ENCODE data around the gene HMBS.
A peak's percentile ranks its signal among the peaks of the same experiment; 100 is the strongest.
"Not testable (repeated sequence)": the region's sequence is repeated elsewhere in the genome, so short reads cannot be mapped to it uniquely, and the experiment has no call there.

HMBS gene

GRCh38 chr11:119084663-119085436 is at the start of gene HMBS:
Gene HMBS, plus strand, starts transcription at chr11:119084881. Its CDS starts 153 bp downstream, at chr11:119085034.
- DNase-seq (ENCODE audit: low spot score), result peak; percentile 88
- FAIRE-seq, result no peak

- DNase-seq (ENCODE audit: low spot score), result no peak
- FAIRE-seq, result no peak
These were observed 45.8 kb upstream of the HMBS start for GRCh38 chr11:119038884-119039283.

DNA sequence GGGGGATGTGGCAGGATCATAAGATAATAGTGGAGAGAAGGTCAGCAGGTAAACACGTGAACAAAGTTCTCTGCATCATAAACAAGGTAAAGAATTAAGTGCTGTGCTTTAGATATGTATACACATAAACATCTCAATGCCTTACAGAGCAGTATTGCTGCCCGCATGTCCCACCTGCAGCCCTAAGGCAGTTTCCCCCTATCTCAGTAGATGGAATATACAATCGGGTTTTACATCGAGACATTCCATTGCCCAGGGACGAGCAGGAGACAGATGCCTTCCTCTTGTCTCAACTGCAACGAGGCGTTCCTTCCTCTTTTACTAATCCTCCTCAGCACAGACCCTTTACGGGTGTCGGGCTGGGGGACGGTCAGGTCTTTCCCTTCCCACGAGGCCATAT is 45.2 kb upstream of the HMBS start:
- not testable (repeated sequence) for FAIRE-seq; DNase-seq (ENCODE audit: low spot score)

- DNase-seq (ENCODE audit: low spot score) (no peak), FAIRE-seq (no peak)
These were observed 42.7 kb upstream of the HMBS start for GRCh38 chr11:119041821-119042514.

DNA sequence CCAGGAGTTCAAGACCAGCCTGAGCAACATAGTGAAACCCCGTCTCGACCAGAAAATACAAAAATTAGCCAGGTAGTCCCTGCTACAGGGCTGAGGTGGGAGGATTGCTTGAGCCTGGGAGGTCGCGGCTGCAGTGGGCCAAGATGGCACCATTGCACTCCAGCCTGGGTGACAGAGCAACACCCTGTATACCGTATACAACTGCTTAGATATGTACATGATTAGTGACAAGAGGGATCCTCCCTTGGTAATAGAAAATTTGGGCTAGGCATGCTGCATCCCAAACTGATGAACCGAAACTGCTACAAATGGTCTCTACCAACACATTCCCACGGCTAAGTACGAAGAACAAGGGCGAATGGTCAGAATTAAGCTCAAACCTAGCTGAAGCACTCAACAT is 41.8 kb upstream of the HMBS start:
- DNase-seq (ENCODE audit: low spot score) (no peak), FAIRE-seq (no peak)

GRCh38 chr11:119044708-119045107 is 40.0 kb upstream of the HMBS start:
- FAIRE-seq (no peak), DNase-seq (ENCODE audit: low spot score) (no peak)

DNA sequence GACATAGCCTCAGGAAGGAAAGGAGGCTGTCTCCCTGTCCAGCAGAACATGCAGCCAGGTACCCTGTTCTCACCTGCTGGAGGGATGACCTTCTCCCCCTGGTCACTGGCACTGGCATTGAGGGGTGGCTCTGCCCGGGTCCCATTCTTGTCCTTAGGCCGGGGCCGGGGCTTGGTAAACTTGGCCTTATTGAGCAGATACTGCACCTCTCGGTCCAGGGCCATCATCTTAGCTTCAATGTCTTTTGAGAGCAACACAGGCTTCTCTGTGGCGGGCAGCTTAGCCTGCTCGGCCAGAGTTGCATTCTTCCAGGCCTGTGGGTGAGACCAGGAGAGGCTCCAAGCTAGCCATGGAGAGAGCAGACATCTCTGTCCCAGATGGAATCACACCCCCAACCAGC is 38.2 kb upstream of the HMBS start:
- DNase-seq (ENCODE audit: low spot score) (no peak), FAIRE-seq (no peak)

DNA sequence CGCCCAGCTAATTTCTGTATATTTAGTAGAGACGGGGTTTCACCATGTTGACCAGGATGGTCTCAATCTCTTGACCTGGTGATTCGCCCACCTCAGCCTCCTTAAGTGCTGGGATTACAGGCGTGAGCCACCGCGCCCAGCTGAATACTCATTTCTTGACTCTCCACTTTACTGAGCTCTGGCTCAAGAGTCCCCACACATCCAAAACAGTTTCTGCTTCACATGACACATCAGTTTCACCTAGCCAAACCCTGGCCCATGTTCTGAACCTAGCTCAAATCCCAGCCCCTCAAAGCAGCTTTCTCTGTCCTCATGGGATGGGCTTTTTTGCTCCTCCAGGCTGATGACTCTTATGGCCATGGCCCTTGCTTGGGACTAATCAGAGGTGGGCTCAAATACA is 37.5 kb upstream of the HMBS start:
- DNase-seq (ENCODE audit: low spot score), result no peak
- no peak for FAIRE-seq

GRCh38 chr11:119048644-119049043 is 36.0 kb upstream of the HMBS start:
- no peak for FAIRE-seq

DNA sequence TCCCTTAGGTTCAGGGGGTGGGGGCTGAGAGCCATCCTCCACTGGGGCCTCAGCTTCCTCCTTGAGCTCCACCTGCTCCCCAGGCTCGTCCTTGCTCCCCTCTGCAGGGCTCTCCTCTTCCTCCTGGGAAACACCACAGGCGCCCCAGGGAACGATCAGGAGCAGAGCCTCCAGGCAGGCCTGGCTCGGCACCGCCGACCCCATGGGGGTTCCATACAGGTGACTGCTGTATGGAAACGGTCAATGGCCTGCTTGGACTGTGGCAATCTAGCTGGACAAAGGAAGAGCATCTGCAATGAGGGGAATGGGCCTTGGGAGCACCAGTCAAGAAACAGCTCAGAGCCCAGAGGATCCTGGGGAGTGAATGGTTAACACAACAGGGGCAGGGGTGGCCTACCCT is 35.6 kb upstream of the HMBS start:
- DNase-seq (ENCODE audit: low spot score) (no peak), FAIRE-seq (no peak)

More at GRCh38 chr11:119048644-119049043, 36.0 kb upstream of the HMBS start:
- no peak for DNase-seq (ENCODE audit: low spot score)

DNA sequence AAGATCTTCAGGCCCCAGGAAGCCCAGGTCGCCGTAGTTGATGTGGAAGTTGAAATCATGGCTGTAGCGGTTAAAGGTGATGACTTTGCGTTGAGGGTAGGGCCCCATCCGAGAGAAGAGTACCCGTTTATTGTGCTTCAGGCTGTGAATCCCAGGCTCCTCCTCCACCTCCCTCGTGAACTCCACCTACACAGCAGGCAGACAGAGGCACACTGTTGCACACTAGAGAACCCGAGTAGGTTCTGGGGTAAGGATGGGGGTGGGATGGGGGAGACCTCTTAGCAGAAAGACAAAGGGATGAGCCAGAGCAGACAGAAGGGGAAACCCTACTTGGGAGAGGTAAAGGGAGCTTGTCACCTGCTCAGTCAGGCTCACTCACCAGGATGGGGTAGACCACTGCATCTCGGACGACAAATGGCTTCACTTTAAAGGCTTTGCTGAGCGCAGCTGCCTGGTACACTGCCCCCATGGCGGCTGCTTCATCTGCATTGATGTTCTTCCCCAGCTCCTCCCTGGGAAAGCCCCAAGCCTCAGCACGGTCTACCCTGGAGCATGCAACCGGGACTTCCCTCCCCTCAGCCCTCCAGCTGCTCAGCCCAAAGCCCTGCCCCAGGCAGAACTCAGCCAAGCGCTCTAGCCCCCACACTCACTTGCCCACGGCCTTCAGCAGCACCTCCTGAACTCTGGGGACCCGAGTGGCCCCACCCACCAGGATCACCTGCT is 33.1 kb upstream of the HMBS start:
- no peak for DNase-seq (ENCODE audit: low spot score)
- no peak for FAIRE-seq

- no peak for FAIRE-seq
- DNase-seq (ENCODE audit: low spot score), result no peak
These were observed 32.4 kb upstream of the HMBS start for GRCh38 chr11:119052163-119052814.

DNA sequence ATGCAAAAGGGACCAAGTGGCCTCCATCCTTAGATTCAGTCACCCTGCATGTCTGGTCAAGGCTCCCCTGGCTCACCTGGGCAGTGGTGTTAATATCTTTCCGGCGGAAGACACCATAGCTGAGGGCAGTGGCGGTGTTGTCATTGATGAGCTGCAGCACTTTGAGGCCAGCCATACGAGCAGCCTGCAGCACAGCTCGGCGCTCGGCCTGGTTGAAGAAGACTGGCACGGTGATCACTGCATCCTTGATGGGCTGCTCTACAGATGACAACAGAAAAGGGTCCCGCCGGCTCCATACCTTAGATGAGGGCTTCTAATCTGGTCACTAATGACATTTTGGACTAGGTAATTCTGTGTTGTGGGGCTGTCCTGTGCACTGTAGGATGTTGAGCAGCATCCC is 30.3 kb upstream of the HMBS start:
- DNase-seq (ENCODE audit: low spot score) (no peak), FAIRE-seq (no peak)

- FAIRE-seq, result no peak
- peak; percentile 9 for DNase-seq (ENCODE audit: low spot score)
These were observed 28.8 kb upstream of the HMBS start for GRCh38 chr11:119055901-119056300.

- FAIRE-seq, result no peak
- DNase-seq (ENCODE audit: low spot score), result peak; percentile 17
These were observed 28.2 kb upstream of the HMBS start for GRCh38 chr11:119056421-119056999.

GRCh38 chr11:119057000-119057769 is 27.5 kb upstream of the HMBS start, which contains the start of gene HYOU1:
Gene HYOU1, minus strand, starts transcription at chr11:119057205. Its CDS starts 1,045 bp downstream, at chr11:119056160.
- FAIRE-seq (no peak), DNase-seq (ENCODE audit: low spot score) (peak; percentile 94)

DNA sequence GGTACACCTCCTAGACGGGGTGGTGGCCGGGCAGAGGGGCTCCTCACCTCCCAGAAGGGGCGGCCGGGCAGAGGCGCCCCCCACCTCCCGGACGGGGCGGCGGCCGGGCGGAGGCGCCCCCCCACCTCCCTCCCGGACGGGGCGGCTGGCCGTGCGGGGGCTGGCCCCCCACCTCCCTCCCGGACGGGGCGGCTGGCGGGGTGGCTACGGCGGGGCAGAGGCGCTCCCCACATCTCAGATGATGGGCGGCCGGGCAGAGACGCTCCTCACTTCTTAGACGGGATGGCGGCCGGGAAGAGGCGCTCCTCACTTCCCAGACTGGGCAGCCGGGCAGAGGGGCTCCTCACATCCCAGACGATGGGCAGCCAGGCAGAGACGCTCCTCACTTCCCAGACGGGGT is 25.6 kb upstream of the HMBS start:
- not testable (repeated sequence) for DNase-seq (ENCODE audit: low spot score); FAIRE-seq

DNA sequence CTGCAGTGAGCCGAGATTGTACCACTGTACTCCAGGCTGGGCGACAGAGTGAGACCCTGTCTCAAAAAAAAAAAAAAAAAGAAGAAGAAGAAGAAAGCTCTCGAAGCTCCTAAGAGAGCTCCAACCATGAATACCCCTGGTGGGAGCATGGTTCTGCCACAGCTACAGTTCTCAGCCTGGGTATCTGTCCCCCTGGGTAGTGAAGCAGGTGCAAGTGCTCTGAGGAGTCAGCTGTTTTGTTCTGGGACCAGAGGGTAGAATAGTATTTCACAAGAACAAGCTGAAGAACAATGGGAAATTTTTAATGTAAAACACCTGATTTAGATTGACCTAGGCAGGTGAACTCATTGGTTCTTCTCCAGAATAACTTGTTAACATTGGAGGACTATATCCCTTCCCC is 23.4 kb upstream of the HMBS start:
- no peak for FAIRE-seq

GRCh38 chr11:119062779-119063178 is 21.9 kb upstream of the HMBS start:
- DNase-seq (ENCODE audit: low spot score) (no peak), FAIRE-seq (no peak)

More for the DNA sequence above, 23.4 kb upstream of the HMBS start:
- no peak for DNase-seq (ENCODE audit: low spot score)

- no peak for FAIRE-seq
- peak; percentile 12 for DNase-seq (ENCODE audit: low spot score)
These were observed 19.3 kb upstream of the HMBS start for GRCh38 chr11:119065369-119065768.

Measured in urothelium cell line (cell line).